Neural progenitor cell (in vitro differentiated cells): ENCODE measurements around the gene STN1.

Experiments
- CTCF ChIP-seq: fragments of 200-600 bp; sonication (generic); IDR thresholded peaks from 2 replicates; pipeline ENCODE4 v1.5.1; 2017; ENCODE audit warnings: antibody characterized with exemption, mild to moderate bottlenecking
- EZH2 ChIP-seq: fragments of 200-600 bp; sonication (generic); IDR thresholded peaks from 2 replicates; pipeline ENCODE4 v1.6.1; 2017; ENCODE audit warnings: antibody characterized with exemption, mild to moderate bottlenecking, moderate library complexity

GRCh38 chr10:103923502-103923901 is 5.5 kb upstream of the STN1 start:
- TF ChIP-seq CTCF (no peak), EZH2 (no peak)
